T-cell (primary cell): ENCODE data around the gene LRCH1. TPM values are rescaled to one million over a fixed set of nuclear protein-coding genes. Genes with fewer than 3 reads are reported as not detected.

Experiments used
- ATAC-seq, 4 experiments: fragments of 200-7000 bp in 3 of 4; fragments of 150-1000 bp in 1 of 4; cut with Tn5 transposase; replicated peaks in 1 of 4; 1 replicate in 3 of 4; 2 replicates in 1 of 4; pipeline ENCODE4 v1.10.0; 2021; ENCODE audit warnings: moderate library complexity in 3 of 4, mild to moderate bottlenecking in 2 of 4, moderate number of reproducible peaks in 1 of 4
- CTCF ChIA-PET, 2 donors: fragments of 300-600 bp; sonication (Branson Sonifier 250); formaldehyde crosslinking; loops; one replicate each; lab custom pipeline; 2022; ENCODE audit warnings: antibody characterized with exemption in 2 of 2; lab: Charles Lee
- POLR2A ChIA-PET, 2 donors: fragments of 300-600 bp; sonication (Branson Sonifier 250); formaldehyde crosslinking; loops; one replicate each; lab custom pipeline; 2022; ENCODE audit warnings: antibody characterized with exemption in 2 of 2; lab: Charles Lee
- DNase-seq, 35 experiments: peaks; one replicate each; pipeline versions ENCODE4 v3.0.0 to v3.0.0-alpha.2; 2013 to 2023
- H3K27ac ChIP-seq: one replicate; pipeline ENCODE4 v1.5.1; 2013; ENCODE audit warnings: low read length
- H3K27me3 ChIP-seq, 2 experiments: replicated peaks in 1 of 2; 1 replicate in 1 of 2; 2 replicates in 1 of 2; pipeline versions ENCODE4 v1.6.1 to v1.7.0; 2013; ENCODE audit warnings: low read length in 1 of 2, mixed read lengths in 1 of 2; ENCODE audit not compliant: control insufficient read depth in 2 of 2, insufficient read depth in 2 of 2; ENCODE audit errors: extremely low read depth in 1 of 2
- H3K36me3 ChIP-seq, 2 donors: 1 replicate in 1 of 2; 2 replicates in 1 of 2; pipeline versions ENCODE4 v1.6.1 to v1.7.0; 2013; ENCODE audit warnings: low read length in 1 of 2; ENCODE audit not compliant: control insufficient read depth in 2 of 2, insufficient read depth in 1 of 2; ENCODE audit errors: extremely low read depth in 1 of 2
- H3K4me1 ChIP-seq, 2 experiments: 1 replicate in 1 of 2; 2 replicates in 1 of 2; pipeline versions ENCODE4 v1.6.1 to v1.7.0; 2013; ENCODE audit warnings: low read length in 2 of 2, mixed read lengths in 1 of 2; ENCODE audit not compliant: insufficient read depth in 2 of 2, control insufficient read depth in 1 of 2; ENCODE audit errors: extremely low read depth in 1 of 2
- H3K4me3 ChIP-seq, 2 donors: 1 replicate in 1 of 2; 2 replicates in 1 of 2; pipeline versions ENCODE4 v1.5.1 to v1.7.0; 2013; ENCODE audit warnings: mild to moderate bottlenecking in 2 of 2, low read length in 1 of 2, moderate library complexity in 1 of 2; ENCODE audit not compliant: control insufficient read depth in 1 of 2; ENCODE audit errors: extremely low read depth in 1 of 2
- H3K9me3 ChIP-seq: 2 replicates; pipeline ENCODE4 v1.7.0; 2013
- H3K27ac Mint-ChIP-seq, 2 donors: one replicate each; pipeline ENCODE4 v1.8.0; 2020 to 2021; ENCODE audit warnings: mild to moderate bottlenecking in 2 of 2, mixed read lengths in 2 of 2
- H3K27me3 Mint-ChIP-seq, 2 donors: one replicate each; pipeline ENCODE4 v1.8.0; 2021 to 2022; ENCODE audit warnings: mixed read lengths in 2 of 2
- H3K36me3 Mint-ChIP-seq: one replicate; pipeline ENCODE4 v1.8.0; 2021; ENCODE audit warnings: mixed read lengths
- H3K4me1 Mint-ChIP-seq, 3 donors: one replicate each; pipeline ENCODE4 v1.8.0; 2020 to 2022; ENCODE audit warnings: mixed read lengths in 3 of 3, mild to moderate bottlenecking in 1 of 3
- H3K4me3 Mint-ChIP-seq, 3 donors: one replicate each; pipeline ENCODE4 v1.8.0; 2020 to 2022; ENCODE audit warnings: mild to moderate bottlenecking in 3 of 3, mixed read lengths in 3 of 3, moderate library complexity in 3 of 3
- H3K9me3 Mint-ChIP-seq, 3 donors: one replicate each; pipeline ENCODE4 v1.8.0; 2020 to 2022; ENCODE audit warnings: mixed read lengths in 3 of 3
- WGBS: methylation state at CpG from one replicate; pipeline ENCODE4 v1.1.5; 2013; ENCODE audit warnings: missing lambda C conversion rate; ENCODE audit not compliant: insufficient coverage; 5-methylcytosine and 5-hydroxymethylcytosine counted together
- total RNA-seq, 35 experiments: library from RNA in 6 of 35; stranded (reverse) in 6 of 35; fragments of 120-200 nt in 1 of 35; gene quantifications; one replicate each; pipeline versions ENCODE4 v1.2.1 to v1.2.4 and lab custom pipeline; 2013 to 2026

LRCH1 gene
- total RNA-seq, 5 donors from 2014 or later (not counting 1 experiment from before 2014, with no cell fraction given): 16.0 to 21.8 (median 17.9) TPM

DNA sequence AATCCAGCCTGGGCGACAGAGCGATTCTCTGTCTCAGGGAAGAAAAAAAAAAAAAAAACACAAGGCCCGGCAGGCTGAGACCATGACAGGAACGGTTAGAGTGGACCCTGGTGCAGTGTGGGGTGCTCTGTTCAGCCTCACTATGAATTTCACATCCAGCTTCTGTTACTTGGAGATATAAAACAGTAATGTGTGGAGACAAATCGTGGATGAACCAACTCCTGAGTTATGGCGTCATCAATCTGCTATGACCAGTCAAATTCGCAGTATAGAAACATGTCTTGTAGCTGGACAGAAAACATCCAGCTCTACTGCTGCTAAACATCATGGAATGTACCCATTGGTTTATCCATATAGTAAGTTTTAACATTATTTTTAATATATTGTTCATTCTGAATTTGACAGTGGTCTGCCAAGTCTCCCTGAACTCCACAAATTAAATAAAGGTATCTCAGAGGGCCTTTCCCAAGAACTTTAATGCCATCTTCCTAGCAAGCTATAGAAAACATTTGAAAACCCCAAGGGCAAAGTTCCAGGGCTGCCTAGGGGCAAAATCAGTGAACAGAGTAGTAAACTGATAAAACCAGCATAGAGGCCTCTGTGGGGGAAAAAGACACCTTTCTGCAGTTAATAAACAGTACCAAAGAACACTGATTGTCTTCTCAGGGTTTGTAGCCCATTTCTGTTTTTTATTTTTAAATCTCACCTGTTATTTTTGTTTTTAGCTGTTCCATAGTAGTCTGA is 75.8 kb downstream of the LRCH1 start:
- DNase-seq (no peak), ATAC-seq (no peak)
- H3K9me3 Mint-ChIP-seq: no peaks in the 10 kb centered on the region
- no peaks in the 10 kb centered on the region for H3K27me3 Mint-ChIP-seq
- no peak overlapping the region for H3K27ac ChIP-seq
- H3K4me3 ChIP-seq: no peak overlapping the region
- peaks cover 3% of the 10 kb centered on the region for H3K36me3 Mint-ChIP-seq
- H3K36me3 ChIP-seq: no peaks in the 10 kb centered on the region
- H3K4me1 Mint-ChIP-seq: peaks cover 73 to 82% (median 77%) of the 10 kb centered on the region in 3 donors
- peaks cover 16 to 32% of the 10 kb centered on the region in 2 experiments for H3K4me1 ChIP-seq
- no peak overlapping the region for H3K4me3 Mint-ChIP-seq
- H3K27ac Mint-ChIP-seq: no peak overlapping the region
- ChIA-PET CTCF (interaction anchor here in 1 of 2 donors (0.6 kb wide), 1 partner anchor 77 kb away, joined by 6 read pairs; no protein-coding TSS in a partner anchor), POLR2A (no interaction called here)
- no CpG with 5 or more reads among the region's 7 CpGs for WGBS
- no peaks in the 10 kb centered on the region for H3K27me3 ChIP-seq
- H3K9me3 ChIP-seq: no peaks in the 10 kb centered on the region

- Mint-ChIP-seq H3K4me3 (no peak overlapping the region), H3K27ac (peak overlapping the region; percentile 42 to 66), H3K27me3 (no peaks in the 10 kb centered on the region), H3K4me1 (peaks cover 70 to 82% (median 73%) of the 10 kb centered on the region in 3 donors), H3K36me3 (peaks cover 11% of the 10 kb centered on the region), H3K9me3 (no peaks in the 10 kb centered on the region)
- no peak for DNase-seq
- WGBS: no CpG with 5 or more reads among the region's 1 CpG
- Histone ChIP-seq H3K27ac (no peak overlapping the region), H3K9me3 (no peaks in the 10 kb centered on the region), H3K36me3 (no peaks in the 10 kb centered on the region), H3K4me3 (no peak overlapping the region), H3K4me1 (peaks cover 15 to 29% of the 10 kb centered on the region in 2 experiments), H3K27me3 (no peaks in the 10 kb centered on the region)
- ChIA-PET POLR2A (no interaction called here), CTCF (interaction anchor here in 1 of 2 donors (0.7 kb wide), 1 partner anchor 78 kb away, joined by 3 read pairs; no protein-coding TSS in a partner anchor)
- ATAC-seq: no peak
Observed at GRCh38 chr13:46629811-46630413, 76.9 kb downstream of the LRCH1 start.

DNA sequence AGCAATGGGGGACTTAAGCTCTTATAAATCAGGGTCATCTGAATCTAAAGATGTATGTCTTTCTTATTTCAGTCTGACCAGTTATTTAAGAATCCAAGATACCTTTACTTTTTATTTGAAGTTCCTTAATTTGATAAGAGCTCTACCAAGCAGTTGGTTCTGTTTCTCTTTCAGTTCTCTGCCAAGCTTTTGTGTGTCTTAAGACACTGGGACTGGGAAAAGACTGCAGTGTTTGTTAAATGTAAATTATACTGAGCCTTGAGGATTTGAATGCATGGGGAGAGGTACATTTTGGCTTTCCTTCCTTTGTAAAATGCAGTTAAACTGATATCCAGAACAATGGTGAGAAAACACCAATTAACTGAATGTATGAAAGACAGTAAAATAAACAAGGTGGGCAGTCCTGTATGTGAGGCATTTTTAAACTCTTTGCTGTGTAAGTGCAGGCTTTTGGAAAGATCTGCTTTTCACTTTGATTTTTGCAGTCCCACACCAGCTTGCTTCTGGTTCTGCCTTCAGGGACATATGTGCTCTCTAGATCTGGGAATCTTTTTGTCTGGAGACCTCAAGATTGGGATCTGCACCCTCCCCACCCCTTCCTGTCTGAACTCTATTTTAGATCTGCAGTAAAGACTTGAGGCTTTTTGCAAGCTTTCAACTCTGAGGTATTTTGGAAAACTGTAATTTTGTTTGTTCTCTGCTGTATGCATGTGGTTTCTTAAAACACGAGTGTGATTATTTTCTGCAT is 77.6 kb downstream of the LRCH1 start:
- no peak overlapping the region for H3K27ac ChIP-seq
- H3K9me3 ChIP-seq: no peaks in the 10 kb centered on the region
- ATAC-seq (peak in 2 of 4 experiments; percentile 24 to 43), DNase-seq (no peak)
- H3K27me3 ChIP-seq: no peaks in the 10 kb centered on the region
- CTCF ChIA-PET: interaction anchor here in 1 of 2 donors (0.7 to 0.9 kb wide), 2 partner anchors 19 to 79 kb away, joined by 3 read pairs; no protein-coding TSS in a partner anchor
- POLR2A ChIA-PET: interaction anchor here in 1 of 2 donors (0.6 kb wide), 1 partner anchor 78 kb away, joined by 3 read pairs; the partner anchor contains the start of gene LRCH1
- Mint-ChIP-seq H3K27ac (peak overlapping the region; percentile 42 to 66), H3K36me3 (peaks cover 12% of the 10 kb centered on the region), H3K4me1 (peaks cover 63 to 82% (median 69%) of the 10 kb centered on the region in 3 donors), H3K4me3 (peak overlapping the region in 1 of 3 donors; percentile 29), H3K9me3 (no peaks in the 10 kb centered on the region), H3K27me3 (no peaks in the 10 kb centered on the region)
- no peaks in the 10 kb centered on the region for H3K36me3 ChIP-seq
- peaks cover 8 to 27% of the 10 kb centered on the region in 2 experiments for H3K4me1 ChIP-seq
- H3K4me3 ChIP-seq: no peak overlapping the region
- WGBS: no CpG with 5 or more reads among the region's 1 CpG

- Histone ChIP-seq H3K4me3 (no peak overlapping the region), H3K36me3 (no peaks in the 10 kb centered on the region), H3K27ac (no peak overlapping the region), H3K27me3 (no peaks in the 10 kb centered on the region), H3K4me1 (peaks cover 6 to 23% of the 10 kb centered on the region in 2 experiments), H3K9me3 (no peaks in the 10 kb centered on the region)
- peaks cover 15% of the 10 kb centered on the region for H3K36me3 Mint-ChIP-seq
- H3K4me3 Mint-ChIP-seq: peak overlapping the region in 1 of 3 donors; percentile 29
- peak in 1 of 4 experiments; percentile 26 for ATAC-seq
- no peak for DNase-seq
- ChIA-PET CTCF (interaction anchor here in 1 of 2 donors (0.9 kb wide), 1 partner anchor 20 kb away, joined by 3 read pairs; no protein-coding TSS in a partner anchor), POLR2A (no interaction called here)
- H3K9me3 Mint-ChIP-seq: no peaks in the 10 kb centered on the region
- peak overlapping the region; percentile 1 to 29 for H3K27ac Mint-ChIP-seq
- peaks cover 58 to 78% (median 66%) of the 10 kb centered on the region in 3 donors for H3K4me1 Mint-ChIP-seq
- WGBS: 88% methylated on average over 1 of the region's 2 CpGs
- H3K27me3 Mint-ChIP-seq: no peaks in the 10 kb centered on the region
Observed at GRCh38 chr13:46631179-46631542, 78.2 kb downstream of the LRCH1 start.

GRCh38 chr13:46632176-46632575 is 79.2 kb downstream of the LRCH1 start:
- no peak overlapping the region for H3K4me3 Mint-ChIP-seq
- CTCF ChIA-PET: no interaction called here
- no CpG with 5 or more reads among the region's 2 CpGs for WGBS

GRCh38 chr13:46633416-46633815 is 80.4 kb downstream of the LRCH1 start:
- Histone ChIP-seq H3K9me3 (no peaks in the 10 kb centered on the region), H3K4me1 (peaks cover 6 to 22% of the 10 kb centered on the region in 2 experiments), H3K27me3 (no peaks in the 10 kb centered on the region), H3K36me3 (no peaks in the 10 kb centered on the region), H3K27ac (no peak overlapping the region), H3K4me3 (no peak overlapping the region)
- POLR2A ChIA-PET: interaction anchor here in 1 of 2 donors (0.7 kb wide), 1 partner anchor 12 kb away, joined by 5 read pairs; no protein-coding TSS in a partner anchor
- Mint-ChIP-seq H3K4me1 (peaks cover 49 to 70% (median 65%) of the 10 kb centered on the region in 3 donors), H3K27ac (no peak overlapping the region), H3K36me3 (peaks cover 24% of the 10 kb centered on the region), H3K27me3 (no peaks in the 10 kb centered on the region), H3K9me3 (no peaks in the 10 kb centered on the region), H3K4me3 (no peak overlapping the region)
- no CpG with 5 or more reads among the region's 3 CpGs for WGBS
- DNase-seq (no peak), ATAC-seq (no peak)
- CTCF ChIA-PET: no interaction called here

More at GRCh38 chr13:46632176-46632575, 79.2 kb downstream of the LRCH1 start:
- no peak overlapping the region for H3K27ac ChIP-seq
- H3K4me1 Mint-ChIP-seq: peaks cover 54 to 78% (median 66%) of the 10 kb centered on the region in 3 donors
- H3K4me3 ChIP-seq: no peak overlapping the region
- H3K27me3 ChIP-seq: no peaks in the 10 kb centered on the region
- POLR2A ChIA-PET: no interaction called here
- H3K9me3 ChIP-seq: no peaks in the 10 kb centered on the region
- H3K4me1 ChIP-seq: peaks cover 6 to 22% of the 10 kb centered on the region in 2 experiments
- no peaks in the 10 kb centered on the region for H3K36me3 ChIP-seq
- H3K36me3 Mint-ChIP-seq: peaks cover 23% of the 10 kb centered on the region
- H3K27ac Mint-ChIP-seq: no peak overlapping the region
- H3K9me3 Mint-ChIP-seq: no peaks in the 10 kb centered on the region
- DNase-seq (no peak), ATAC-seq (no peak)
- no peaks in the 10 kb centered on the region for H3K27me3 Mint-ChIP-seq
